ENCODE data around the gene RGS3. TPM values are rescaled to one million over a fixed set of nuclear protein-coding genes. Genes with fewer than 3 reads are reported as not detected.

RGS3 gene
- total RNA-seq, 4 donors from 2014 or later = 43.0 to 66.2 (median 55.6) TPM

- intact Hi-C loops (cut with DNase I) = no loop called here
- H3K4me1 ChIP-seq = peaks cover 9 to 44% of the 10 kb centered on the region in 2 donors
- H3K27me3 ChIP-seq = no peaks in the 10 kb centered on the region
- WGBS, 2 donors = 86 to 89% methylated on average over 2 of the region's 2 CpGs
- no peak overlapping the region for H3K27ac ChIP-seq
- peaks cover 20 to 22% of the 10 kb centered on the region in 2 donors for H3K36me3 ChIP-seq
- H3K9me3 ChIP-seq = no peaks in the 10 kb centered on the region
- DNase-seq = no peak
- H3K4me3 ChIP-seq (replicated peaks in 1 of 3) = no peak overlapping the region
- TF ChIP-seq CTCF (IDR thresholded peaks at IDR 0.05) (no peak), POLR2A (IDR thresholded peaks at IDR 0.05) (no peak)
Observed at GRCh38 chr9:113598451-113598850, 134.9 kb downstream of the RGS3 start.

- WGBS, 2 donors = 83 to 94% methylated on average over 3 to 5 of the region's 5 CpGs
- Histone ChIP-seq H3K27me3 (no peaks in the 10 kb centered on the region), H3K36me3 (peaks cover 20 to 22% of the 10 kb centered on the region in 2 donors), H3K4me1 (peaks cover 6 to 39% of the 10 kb centered on the region in 2 donors), H3K4me3 (replicated peaks in 1 of 3) (no peak overlapping the region), H3K9me3 (no peaks in the 10 kb centered on the region), H3K27ac (no peak overlapping the region)
- TF ChIP-seq POLR2A (IDR thresholded peaks at IDR 0.05) (no peak), CTCF (IDR thresholded peaks at IDR 0.05) (no peak)
- intact Hi-C loops (cut with DNase I) = no loop called here
- no peak for DNase-seq
Observed at GRCh38 chr9:113598883-113599282, 135.4 kb downstream of the RGS3 start.

- Histone ChIP-seq H3K4me1 (peaks cover under 1 to 35% of the 10 kb centered on the region in 2 donors), H3K27me3 (no peaks in the 10 kb centered on the region), H3K9me3 (no peaks in the 10 kb centered on the region), H3K4me3 (replicated peaks in 1 of 3) (no peak overlapping the region), H3K27ac (no peak overlapping the region), H3K36me3 (peaks cover 20 to 22% of the 10 kb centered on the region in 2 donors)
- WGBS, 2 donors = 81 to 90% methylated on average over 5 of the region's 5 CpGs
- intact Hi-C loops (cut with DNase I) = no loop called here
- no peak for TF ChIP-seq POLR2A (IDR thresholded peaks at IDR 0.05)
- no peak for TF ChIP-seq CTCF (IDR thresholded peaks at IDR 0.05)
- DNase-seq = no peak
Observed at GRCh38 chr9:113599646-113600022, 136.1 kb downstream of the RGS3 start.

- intact Hi-C loops (cut with DNase I) = no loop called here
- Histone ChIP-seq H3K27me3 (no peaks in the 10 kb centered on the region), H3K4me1 (peaks cover 0 to 35% of the 10 kb centered on the region in 2 donors), H3K27ac (no peak overlapping the region), H3K36me3 (peaks cover 20 to 22% of the 10 kb centered on the region in 2 donors), H3K4me3 (replicated peaks in 1 of 3) (no peak overlapping the region), H3K9me3 (no peaks in the 10 kb centered on the region)
- DNase-seq = no peak
- TF ChIP-seq POLR2A (IDR thresholded peaks at IDR 0.05) (no peak), CTCF (IDR thresholded peaks at IDR 0.05) (no peak)
- 88 to 89% methylated on average over 11 to 12 of the region's 12 CpGs for WGBS, 2 donors
Observed at GRCh38 chr9:113600023-113600823, 136.7 kb downstream of the RGS3 start.

- peaks cover 15 to 18% of the 10 kb centered on the region in 2 donors for H3K36me3 ChIP-seq
- H3K9me3 ChIP-seq = no peaks in the 10 kb centered on the region
- no peak overlapping the region for H3K4me3 ChIP-seq (replicated peaks in 1 of 3)
- WGBS, 2 donors = 79% methylated on average over 5 of the region's 5 CpGs
- intact Hi-C loops (cut with DNase I) = no loop called here
- H3K27ac ChIP-seq = no peak overlapping the region
- no peak for TF ChIP-seq POLR2A (IDR thresholded peaks at IDR 0.05)
- TF ChIP-seq CTCF (IDR thresholded peaks at IDR 0.05) = no peak
- no peaks in the 10 kb centered on the region for H3K27me3 ChIP-seq
- no peak for DNase-seq
- H3K4me1 ChIP-seq = peaks cover 0 to 30% of the 10 kb centered on the region in 2 donors
Observed at GRCh38 chr9:113600871-113601614, 137.5 kb downstream of the RGS3 start.

All from thyroid gland (tissue), 4 donors.